Activated T-helper 1 cell treated with anti-CD3 and anti-CD28 coated beads, Interleukin-12 subunit alpha, Interleukin-12 subunit beta, Interleukin-2, Interleukin-4 antibody, amounts not matched to agents 30 ng/mL and 10 ng/mL and 1 ng/mL, durations not matched to agents 14 hours and 24 hours and 36 hours (primary cell): Measurements from ENCODE around the gene NKD2. TPM values are rescaled to one million over a fixed set of nuclear protein-coding genes. Genes with fewer than 3 reads are reported as not detected.
"Not testable (repeated sequence)": the region's sequence is repeated elsewhere in the genome, so short reads cannot be mapped to it uniquely, and the experiment has no call there.

Source experiments
- DNase-seq: peaks from one replicate; pipeline ENCODE4 v3.0.0; 2021; ENCODE audit warnings: low spot score
- H3K27ac Mint-ChIP-seq: one replicate; pipeline ENCODE4 v1.8.0; 2021; ENCODE audit warnings: mild to moderate bottlenecking, mixed read lengths
- H3K27me3 Mint-ChIP-seq: one replicate; pipeline ENCODE4 v1.8.0; 2022; ENCODE audit warnings: mild to moderate bottlenecking, moderate library complexity, mixed read lengths; ENCODE audit not compliant: insufficient read depth
- H3K36me3 Mint-ChIP-seq: one replicate; pipeline ENCODE4 v1.8.0; 2021; ENCODE audit warnings: low read depth, mixed read lengths
- H3K4me1 Mint-ChIP-seq: one replicate; pipeline ENCODE4 v1.8.0; 2021; ENCODE audit warnings: low read depth, mixed read lengths
- H3K4me3 Mint-ChIP-seq: one replicate; pipeline ENCODE4 v1.8.0; 2021; ENCODE audit warnings: mild to moderate bottlenecking, moderate library complexity, mixed read lengths
- H3K9me3 Mint-ChIP-seq: one replicate; pipeline ENCODE4 v1.8.0; 2021; ENCODE audit warnings: mixed read lengths
- intact Hi-C: fragments of 100-400 bp; cut with micrococcal nuclease; formaldehyde crosslinking; loops from one replicate; pipeline ENCODE4 v1.15.1; 2024
- total RNA-seq: library from RNA; stranded (reverse); gene quantifications from 2 replicates; pipeline ENCODE4 v1.2.3, GENCODE V29; 2022

Gene NKD2
- total RNA-seq, 1 donor from 2014 or later: 2.9 TPM

GRCh38 chr5:1060535-1060981 is 52.0 kb downstream of the NKD2 start:
- Mint-ChIP-seq H3K4me3 (no peak overlapping the region), H3K27ac (no peak overlapping the region), H3K27me3 (no peaks in the 10 kb centered on the region), H3K36me3 (no peaks in the 10 kb centered on the region), H3K9me3 (no peaks in the 10 kb centered on the region), H3K4me1 (no peaks in the 10 kb centered on the region)
- intact Hi-C loops: no loop called here
- no peak for DNase-seq

- H3K27ac Mint-ChIP-seq, DNase-seq, H3K36me3 Mint-ChIP-seq, intact Hi-C loops, H3K4me3 Mint-ChIP-seq, H3K9me3 Mint-ChIP-seq, H3K27me3 Mint-ChIP-seq, H3K4me1 Mint-ChIP-seq: not testable (repeated sequence)
Measured at GRCh38 chr5:1061292-1061691, 52.7 kb downstream of the NKD2 start.

- Mint-ChIP-seq H3K36me3 (no peaks in the 10 kb centered on the region), H3K9me3 (no peaks in the 10 kb centered on the region), H3K27me3 (no peaks in the 10 kb centered on the region), H3K27ac (no peak overlapping the region), H3K4me1 (no peaks in the 10 kb centered on the region), H3K4me3 (no peak overlapping the region)
- no peak for DNase-seq
- intact Hi-C loops: no loop called here
Measured at GRCh38 chr5:1061916-1062315, 53.3 kb downstream of the NKD2 start.

- H3K4me1 Mint-ChIP-seq: no peaks in the 10 kb centered on the region
- H3K36me3 Mint-ChIP-seq: no peaks in the 10 kb centered on the region
- intact Hi-C loops: no loop called here
- no peak overlapping the region for H3K27ac Mint-ChIP-seq
- H3K4me3 Mint-ChIP-seq: no peak overlapping the region
- H3K9me3 Mint-ChIP-seq: no peaks in the 10 kb centered on the region
- H3K27me3 Mint-ChIP-seq: no peaks in the 10 kb centered on the region
- DNase-seq: no peak
Measured at GRCh38 chr5:1062761-1063568, 54.4 kb downstream of the NKD2 start.

GRCh38 chr5:1063661-1064382 is 55.2 kb downstream of the NKD2 start:
- no peak for DNase-seq
- Mint-ChIP-seq H3K4me1 (no peaks in the 10 kb centered on the region), H3K36me3 (no peaks in the 10 kb centered on the region), H3K27ac (no peak overlapping the region), H3K9me3 (no peaks in the 10 kb centered on the region), H3K4me3 (no peak overlapping the region), H3K27me3 (no peaks in the 10 kb centered on the region)
- intact Hi-C loops: no loop called here

GRCh38 chr5:1064383-1065142 is 56.0 kb downstream of the NKD2 start:
- Mint-ChIP-seq H3K27ac (no peak overlapping the region), H3K36me3 (no peaks in the 10 kb centered on the region)

GRCh38 chr5:1065143-1065750 is 56.6 kb downstream of the NKD2 start:
- no peaks in the 10 kb centered on the region for H3K4me1 Mint-ChIP-seq
- H3K4me3 Mint-ChIP-seq: no peak overlapping the region
- DNase-seq: no peak
- intact Hi-C loops: no loop called here
- H3K27ac Mint-ChIP-seq: no peak overlapping the region
- no peaks in the 10 kb centered on the region for H3K27me3 Mint-ChIP-seq
- no peaks in the 10 kb centered on the region for H3K9me3 Mint-ChIP-seq
- no peaks in the 10 kb centered on the region for H3K36me3 Mint-ChIP-seq

More at GRCh38 chr5:1064383-1065142, 56.0 kb downstream of the NKD2 start:
- DNase-seq: no peak
- Mint-ChIP-seq H3K27me3 (no peaks in the 10 kb centered on the region), H3K4me1 (no peaks in the 10 kb centered on the region), H3K4me3 (no peak overlapping the region), H3K9me3 (no peaks in the 10 kb centered on the region)
- intact Hi-C loops: no loop called here

- H3K27me3 Mint-ChIP-seq: no peaks in the 10 kb centered on the region
- DNase-seq: no peak
- intact Hi-C loops: no loop called here
- no peaks in the 10 kb centered on the region for H3K36me3 Mint-ChIP-seq
- H3K27ac Mint-ChIP-seq: no peak overlapping the region
- no peaks in the 10 kb centered on the region for H3K4me1 Mint-ChIP-seq
- H3K4me3 Mint-ChIP-seq: no peak overlapping the region
- H3K9me3 Mint-ChIP-seq: no peaks in the 10 kb centered on the region
Measured at GRCh38 chr5:1065891-1066650, 57.5 kb downstream of the NKD2 start.

- intact Hi-C loops: no loop called here
- no peaks in the 10 kb centered on the region for H3K27me3 Mint-ChIP-seq
- no peaks in the 10 kb centered on the region for H3K36me3 Mint-ChIP-seq
- no peak overlapping the region for H3K4me3 Mint-ChIP-seq
- no peaks in the 10 kb centered on the region for H3K9me3 Mint-ChIP-seq
- DNase-seq: no peak
- no peak overlapping the region for H3K27ac Mint-ChIP-seq
- H3K4me1 Mint-ChIP-seq: no peaks in the 10 kb centered on the region
Measured at GRCh38 chr5:1066676-1067075, 58.1 kb downstream of the NKD2 start.

GRCh38 chr5:1067141-1068121 is 58.8 kb downstream of the NKD2 start:
- no peak overlapping the region for H3K27ac Mint-ChIP-seq

GRCh38 chr5:1068204-1068894 is 59.7 kb downstream of the NKD2 start:
- DNase-seq: no peak
- H3K4me3 Mint-ChIP-seq: no peak overlapping the region
- no peaks in the 10 kb centered on the region for H3K9me3 Mint-ChIP-seq
- no peak overlapping the region for H3K27ac Mint-ChIP-seq
- no peaks in the 10 kb centered on the region for H3K4me1 Mint-ChIP-seq
- H3K36me3 Mint-ChIP-seq: no peaks in the 10 kb centered on the region
- intact Hi-C loops: no loop called here
- no peaks in the 10 kb centered on the region for H3K27me3 Mint-ChIP-seq

More at GRCh38 chr5:1067141-1068121, 58.8 kb downstream of the NKD2 start:
- no peak for DNase-seq
- intact Hi-C loops: no loop called here
- H3K9me3 Mint-ChIP-seq: no peaks in the 10 kb centered on the region
- no peaks in the 10 kb centered on the region for H3K4me1 Mint-ChIP-seq
- no peaks in the 10 kb centered on the region for H3K27me3 Mint-ChIP-seq
- no peaks in the 10 kb centered on the region for H3K36me3 Mint-ChIP-seq
- H3K4me3 Mint-ChIP-seq: no peak overlapping the region
